ENCODE results near the gene FPGT. TPM values are rescaled to one million over a fixed set of nuclear protein-coding genes. Genes with fewer than 3 reads are reported as not detected.
A peak's percentile ranks its signal among the peaks of the same experiment; 100 is the strongest.
"Not testable (repeated sequence)": the region's sequence is repeated elsewhere in the genome, so short reads cannot be mapped to it uniquely, and the experiment has no call there.

The FPGT gene
- 10 to 100 TPM; 22.4 to 31.0 (median 28.6) TPM for polyA plus RNA-seq (ENCODE audit: insufficient read length in 4 of 4)

GRCh38 chr1:74197657-74198552 is at the start of gene FPGT, which contains the start of gene LRRIQ3:
TSS of gene FPGT (plus strand) at chr1:74198242. CDS start at chr1:74198279, 37 bp downstream.
TSS of gene LRRIQ3 (minus strand) at chr1:74198176. CDS start at chr1:74183684, 14,492 bp downstream.
- DNase-seq (ENCODE audit: low read depth in 4 of 4, low spot score in 2 of 4): peak; percentile 89 to 94 (median 92)

GRCh38 chr1:74160046-74160445 is 38.0 kb upstream of the FPGT start:
- DNase-seq (ENCODE audit: low read depth in 4 of 4, low spot score in 2 of 4): no peak

DNA sequence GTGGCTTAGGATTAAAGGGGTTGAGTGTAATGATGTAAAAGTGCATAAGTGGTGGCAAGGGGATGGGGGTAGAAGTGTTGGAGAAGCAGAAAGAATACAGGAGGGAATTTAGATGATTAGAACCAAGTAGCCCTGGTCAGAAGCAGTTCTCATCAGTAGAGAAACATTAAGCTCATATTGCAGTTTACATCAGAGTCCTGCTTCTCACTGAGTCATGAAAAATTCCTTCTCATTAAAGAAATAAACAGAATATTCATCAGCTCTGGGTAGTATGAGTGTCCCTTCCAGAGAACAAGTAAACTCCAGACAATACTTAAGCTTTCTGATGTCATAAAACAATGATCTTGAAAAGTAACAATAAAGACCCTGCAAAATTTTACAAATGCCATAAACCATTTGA is 36.5 kb upstream of the FPGT start:
- no peak for DNase-seq (ENCODE audit: low read depth in 4 of 4, low spot score in 2 of 4)

DNA sequence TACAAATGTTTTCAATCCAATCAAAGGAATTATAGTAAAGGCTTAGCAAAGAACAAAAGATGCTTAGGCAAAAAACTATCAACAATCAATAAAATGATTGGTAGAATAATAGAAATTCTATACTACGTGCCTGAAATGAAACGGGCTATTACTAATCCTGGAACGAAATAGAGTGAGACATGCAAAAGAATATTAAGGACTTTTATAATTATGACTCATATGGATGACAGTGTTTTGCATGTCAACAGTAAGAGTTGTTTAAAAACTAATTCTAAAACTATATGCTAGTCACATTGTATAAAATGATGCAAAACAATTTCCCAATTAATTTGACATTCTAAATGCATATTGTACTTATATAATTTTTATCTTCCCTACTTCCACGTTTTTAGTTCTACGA is 35.7 kb upstream of the FPGT start:
- no peak for DNase-seq (ENCODE audit: low read depth in 4 of 4, low spot score in 2 of 4)

DNA sequence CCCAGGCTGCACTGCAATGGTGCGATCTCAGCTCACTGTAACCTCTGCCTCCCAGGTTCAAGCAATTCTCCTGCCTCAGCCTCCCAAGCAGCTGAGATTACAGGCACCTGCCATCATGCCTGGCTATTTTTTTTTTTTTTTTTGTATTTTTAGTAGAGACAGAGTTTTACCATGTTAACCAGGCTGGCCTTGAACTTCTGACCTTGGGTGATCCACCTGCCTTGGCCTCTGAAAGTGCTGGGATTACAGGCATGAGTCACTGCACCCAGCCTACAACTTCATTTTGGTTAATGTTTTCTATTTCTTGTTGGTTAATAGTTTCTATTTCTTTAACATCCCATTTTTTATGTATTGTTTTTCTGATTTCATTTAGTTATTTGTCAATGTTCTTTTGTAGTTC is 23.6 kb upstream of the FPGT start:
- DNase-seq (ENCODE audit: low read depth in 4 of 4, low spot score in 2 of 4): not testable (repeated sequence)

DNA sequence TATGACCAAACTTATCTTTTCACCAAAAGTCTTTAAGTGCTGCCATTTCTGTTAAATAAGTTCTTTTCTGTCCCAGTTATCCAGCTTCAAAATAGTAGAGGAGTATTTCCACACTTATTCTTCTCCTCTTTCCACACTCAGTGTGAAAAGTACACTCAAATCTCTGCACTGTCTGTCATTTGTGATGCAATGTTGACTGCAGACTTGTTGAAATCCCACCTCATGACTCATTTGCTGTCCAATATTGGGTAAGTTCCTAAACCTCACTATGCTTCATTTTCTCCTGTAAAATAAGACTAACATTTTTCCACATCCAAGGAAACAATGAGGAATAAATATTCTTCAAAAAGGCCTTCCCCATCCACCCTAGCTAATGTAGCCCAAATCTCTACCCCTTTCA is 17.6 kb upstream of the FPGT start:
- DNase-seq (ENCODE audit: low read depth in 4 of 4, low spot score in 2 of 4): no peak

- DNase-seq (ENCODE audit: low read depth in 4 of 4, low spot score in 2 of 4): no peak
Observed at GRCh38 chr1:74193908-74194307, 4.1 kb upstream of the FPGT start.

GRCh38 chr1:74195339-74195738 is 2.7 kb upstream of the FPGT start:
- no peak for DNase-seq (ENCODE audit: low read depth in 4 of 4, low spot score in 2 of 4)

DNA sequence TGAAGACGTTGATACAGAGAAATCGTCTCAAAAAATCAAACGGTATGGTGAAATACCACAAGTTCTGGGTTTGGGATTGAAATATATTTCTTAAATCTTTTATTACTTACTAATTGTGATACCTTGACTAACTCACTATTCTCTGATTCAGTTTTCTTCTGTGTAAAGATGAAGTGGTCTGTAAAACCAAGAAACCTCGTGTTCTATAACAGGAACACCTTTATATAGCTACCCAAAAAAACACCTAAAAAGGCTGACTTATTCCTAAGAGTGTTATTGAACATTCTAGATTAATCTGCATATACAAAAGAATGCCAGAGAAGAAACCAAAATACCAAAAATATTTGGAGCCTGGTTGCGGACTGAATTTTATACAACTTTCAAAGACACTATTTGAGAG is 787 bp upstream of the FPGT start:
- no peak for DNase-seq (ENCODE audit: low read depth in 4 of 4, low spot score in 2 of 4)

DNA sequence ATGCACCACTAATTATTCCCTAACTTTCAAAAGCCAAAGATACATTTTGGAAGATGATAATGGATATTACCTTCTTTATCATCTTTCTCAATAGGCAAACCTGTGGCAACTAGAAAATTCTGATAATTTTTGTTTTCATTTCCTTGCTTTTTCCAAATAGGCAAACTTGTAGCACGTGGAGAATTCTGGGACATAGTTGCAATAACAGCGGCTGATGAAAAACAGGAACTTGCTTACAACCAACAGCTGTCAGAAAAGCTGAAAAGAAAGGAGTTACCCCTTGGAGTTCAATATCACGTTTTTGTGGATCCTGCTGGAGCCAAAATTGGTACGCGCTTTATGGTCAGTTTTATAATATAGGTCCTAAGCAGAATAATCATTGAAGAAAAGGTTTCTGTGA is 1.5 kb downstream of the FPGT start:
- no peak for DNase-seq (ENCODE audit: low read depth in 4 of 4, low spot score in 2 of 4)

GRCh38 chr1:74205266-74205665 is 7.2 kb downstream of the FPGT start:
- no peak for DNase-seq (ENCODE audit: low read depth in 4 of 4, low spot score in 2 of 4)

GRCh38 chr1:74215229-74215628 is 17.2 kb downstream of the FPGT start:
- no peak for DNase-seq (ENCODE audit: low read depth in 4 of 4, low spot score in 2 of 4)

GRCh38 chr1:74222701-74223100 is 24.7 kb downstream of the FPGT start:
- DNase-seq (ENCODE audit: low read depth in 4 of 4, low spot score in 2 of 4): no peak

- no peak for DNase-seq (ENCODE audit: low read depth in 4 of 4, low spot score in 2 of 4)
Observed at GRCh38 chr1:74223453-74223852, 25.4 kb downstream of the FPGT start.

DNA sequence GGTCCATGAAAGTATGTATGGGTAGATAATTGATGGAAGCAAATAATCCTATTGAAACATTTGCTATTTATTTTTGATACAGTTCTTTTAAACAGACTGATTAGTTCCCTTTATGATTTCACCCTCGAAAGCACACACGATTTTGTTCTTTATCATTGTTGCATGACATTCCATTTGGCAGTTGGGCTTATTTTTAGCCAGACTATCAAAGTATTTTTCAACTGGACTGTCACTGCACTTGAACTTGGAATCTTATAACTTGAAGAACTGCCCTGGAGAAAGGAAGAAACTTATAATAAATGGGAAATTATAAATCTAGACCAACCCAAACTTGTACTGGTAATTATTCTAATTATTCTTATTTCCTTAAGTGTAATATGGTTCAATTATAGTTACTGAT is 37.1 kb downstream of the FPGT start, which contains the start of gene TNNI3K:
Gene TNNI3K, plus strand, starts transcription at position 235 of the 400 bp plus-strand sequence. Its CDS starts 65 bp downstream, at position 300.
- DNase-seq (ENCODE audit: low read depth in 4 of 4, low spot score in 2 of 4): no peak

GRCh38 chr1:74236440-74236839 is 38.4 kb downstream of the FPGT start:
- no peak for DNase-seq (ENCODE audit: low read depth in 4 of 4, low spot score in 2 of 4)

DNA sequence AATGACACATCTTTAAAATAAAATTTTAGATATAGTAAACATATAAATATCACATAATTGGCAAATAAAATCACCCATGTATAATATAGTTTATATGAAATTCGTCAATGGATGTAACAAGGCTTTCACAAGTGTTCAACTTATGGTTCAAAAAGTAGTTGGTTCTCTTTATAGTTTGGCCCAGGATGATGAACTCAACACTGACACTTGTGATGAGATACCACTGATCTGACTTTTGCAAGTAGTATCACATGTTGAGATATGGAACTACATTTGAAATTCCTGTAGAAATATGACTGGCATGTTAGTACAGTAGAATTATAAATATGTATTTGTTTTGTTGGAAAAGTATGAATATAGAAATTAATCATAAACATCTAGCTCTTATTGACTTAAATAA is 39.0 kb downstream of the FPGT start:
- DNase-seq (ENCODE audit: low read depth in 4 of 4, low spot score in 2 of 4): no peak

DNA sequence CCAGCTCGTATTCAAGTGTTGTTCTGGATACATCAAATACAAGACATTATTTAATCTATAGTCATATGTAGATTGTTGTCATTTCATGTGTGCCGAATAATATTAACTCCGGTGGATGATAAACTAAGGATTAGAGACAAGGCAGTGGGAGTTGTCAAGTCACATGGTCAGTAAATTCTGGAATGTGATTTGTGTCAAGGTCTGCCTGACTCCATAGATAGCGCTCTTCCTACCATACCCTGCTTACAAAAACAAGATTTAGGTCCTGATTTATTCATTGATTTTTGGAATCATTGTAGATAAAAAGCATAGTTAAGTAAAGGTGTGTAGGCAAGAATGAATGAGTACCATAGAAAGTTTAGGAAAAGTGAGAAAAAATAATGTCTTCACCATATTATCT is 39.7 kb downstream of the FPGT start:
- no peak for DNase-seq (ENCODE audit: low read depth in 4 of 4, low spot score in 2 of 4)

DNA sequence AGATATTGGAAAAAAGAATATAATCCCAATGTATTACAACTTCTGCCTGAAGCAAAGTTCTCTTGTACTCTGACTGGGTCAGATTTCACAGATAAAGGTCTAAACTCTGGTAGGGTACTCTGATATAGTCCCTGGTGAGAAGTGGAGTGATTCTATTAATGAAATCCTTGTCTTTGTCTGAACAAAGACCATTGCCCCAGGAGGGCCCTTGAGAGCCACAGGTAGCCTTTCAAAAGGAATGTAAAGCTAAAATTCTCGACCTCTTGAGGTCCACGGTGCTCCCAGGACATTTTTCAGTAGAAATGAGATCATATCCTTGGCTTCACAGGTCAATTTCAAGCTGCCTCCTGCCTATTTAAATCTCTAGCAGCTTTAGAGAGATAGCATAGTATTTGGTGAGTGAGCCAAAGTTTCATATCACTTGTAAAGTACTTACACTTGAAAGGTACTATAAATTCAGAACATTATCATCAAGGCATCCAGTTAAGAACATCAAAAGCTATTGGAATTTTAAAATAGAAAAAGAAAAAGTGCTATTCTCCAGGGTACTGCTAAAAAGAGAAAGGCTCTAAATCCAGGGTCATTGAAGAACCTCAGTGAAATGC is 47.2 kb downstream of the FPGT start:
- no peak for DNase-seq (ENCODE audit: low read depth in 4 of 4, low spot score in 2 of 4)

DNA sequence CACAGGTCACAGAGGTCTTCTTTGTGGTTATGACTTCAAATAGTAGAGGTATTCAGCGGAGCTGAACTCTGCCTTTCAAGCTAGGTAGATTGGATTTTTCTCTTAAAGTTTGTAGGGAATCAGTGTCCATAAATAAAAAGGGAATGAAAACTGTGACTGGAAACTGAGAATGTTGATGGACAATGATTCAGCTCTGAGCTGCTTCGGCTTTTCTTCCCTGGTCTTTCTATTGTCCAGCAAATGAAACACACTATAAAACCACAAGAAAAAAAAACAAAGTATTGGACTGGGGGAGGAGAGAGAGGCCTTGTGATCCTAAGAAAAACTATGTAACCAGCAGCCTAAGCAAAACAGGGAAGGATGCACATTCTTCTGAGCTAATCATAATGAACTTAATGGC is 48.3 kb downstream of the FPGT start:
- no peak for DNase-seq (ENCODE audit: low read depth in 4 of 4, low spot score in 2 of 4)

DNA sequence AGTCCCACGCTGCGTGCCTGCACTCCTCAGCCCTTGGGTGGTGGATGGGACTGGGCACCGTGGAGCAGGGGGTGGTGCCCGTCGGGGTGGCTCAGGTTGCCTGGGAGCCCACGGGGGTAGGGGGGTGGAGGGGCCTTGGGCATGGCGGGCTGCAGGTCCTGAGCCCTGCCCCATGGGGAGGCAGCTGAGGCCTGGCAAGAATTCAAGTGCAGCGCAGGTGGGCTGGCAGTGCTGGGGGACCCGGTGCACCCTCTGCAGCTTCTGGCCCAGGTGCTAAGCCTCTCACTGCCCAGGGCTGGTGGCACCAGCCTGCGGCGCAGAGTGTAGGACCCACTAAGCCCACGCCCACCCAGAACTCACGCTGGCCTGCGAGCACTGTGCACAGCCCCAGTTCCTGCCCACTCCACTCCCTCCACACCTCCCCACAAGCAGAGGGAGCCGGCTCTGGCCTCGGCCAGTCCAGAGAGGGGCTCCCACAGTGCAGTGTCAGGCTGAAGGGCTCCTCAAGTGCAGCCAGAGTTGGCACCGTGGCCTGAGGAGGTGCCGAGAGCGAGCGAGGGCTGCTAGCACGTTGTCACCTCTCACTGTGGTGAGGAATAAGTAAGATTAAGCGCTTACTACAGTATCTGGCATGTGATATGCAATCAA is 50.0 kb downstream of the FPGT start:
- DNase-seq (ENCODE audit: low read depth in 4 of 4, low spot score in 2 of 4): no peak

Measured in left renal cortex interstitium (tissue), 4 donors.